RWPE1 (cell line): ENCODE results near the gene ZNRF1.

Source experiments
- CTCF ChIA-PET: fragments of 350-600 bp; sonication (Branson Sonifier 250); formaldehyde crosslinking; extraction: SDS; loops from one replicate; lab custom pipeline; 2021; lab: Yijun Ruan, JAX
- POLR2A ChIA-PET: fragments of 400-600 bp; formaldehyde crosslinking; extraction: SDS; loops from one replicate; lab custom pipeline; 2020; ENCODE audit warnings: antibody characterized with exemption; ENCODE audit not compliant: low non-redundant PET; lab: Yijun Ruan, JAX
- DNase-seq: peaks from one replicate; pipeline ENCODE4 v3.0.0; 2012; ENCODE audit warnings: low spot score
- H3K27ac ChIP-seq: fragments of 450-650 bp; 2 replicates; pipeline ENCODE4 v1.5.1; 2017
- CTCF ChIP-seq: fragments of 450-650 bp; conservative IDR thresholded peaks from 2 replicates; pipeline ENCODE4 v1.5.1; 2017; ENCODE audit warnings: low read depth, mild to moderate bottlenecking

ZNRF1 gene

GRCh38 chr16:75104836-75105235 lies 106.0 kb downstream of the ZNRF1 start:
- TF ChIP-seq CTCF, result no peak
- ChIA-PET CTCF (interaction anchor here (1.2 kb wide), 1 partner anchor 106 kb away, joined by 3 read pairs; the partner anchor contains the start of gene ZNRF1), POLR2A (no interaction called here)
- peak overlapping the region; percentile 67; the same call in 1 of the 2 replicates for H3K27ac ChIP-seq
- no peak for DNase-seq

- TF ChIP-seq CTCF, result no peak
- ChIA-PET POLR2A (interaction anchor here (0.6 kb wide), 1 partner anchor 612 kb away, joined by 6 read pairs; no protein-coding TSS in a partner anchor), CTCF (interaction anchor here (0.6 to 1.2 kb wide), 3 partner anchors 9 to 107 kb away, joined by 3 to 4 read pairs (median 3); partner anchors contain the start of gene ZNRF1)
- no peak for DNase-seq
- H3K27ac ChIP-seq, result peak overlapping the region; percentile 67
Observed at GRCh38 chr16:75105306-75106061, 106.7 kb downstream of the ZNRF1 start.

- POLR2A ChIA-PET, result no interaction called here
- TF ChIP-seq CTCF, result no peak
- peak overlapping the region; percentile 67 for H3K27ac ChIP-seq
- DNase-seq, result no peak
- CTCF ChIA-PET, result interaction anchor here (0.6 to 2.2 kb wide), 4 partner anchors 8 to 108 kb away, joined by 3 to 6 read pairs (median 4); partner anchors contain the start of gene ZNRF1
Observed at GRCh38 chr16:75106351-75107274, 107.8 kb downstream of the ZNRF1 start.

GRCh38 chr16:75107505-75107904 lies 108.7 kb downstream of the ZNRF1 start:
- CTCF ChIA-PET, result interaction anchor here (0.7 to 6.7 kb wide), 3 partner anchors 9 to 109 kb away, joined by 3 to 71 read pairs (median 6); partner anchors contain the start of gene ZNRF1
- no peak for DNase-seq
- TF ChIP-seq CTCF, result no peak
- POLR2A ChIA-PET, result no interaction called here
- H3K27ac ChIP-seq, result peak overlapping the region; percentile 67

- no peak for TF ChIP-seq CTCF
- DNase-seq, result peak; percentile 91
- POLR2A ChIA-PET, result interaction anchor here (0.6 kb wide), 1 partner anchor 11 kb away, joined by 3 read pairs; no protein-coding TSS in a partner anchor
- CTCF ChIA-PET, result interaction anchor here (0.5 to 6.7 kb wide), 8 partner anchors 11 to 357 kb away, joined by 3 to 71 read pairs (median 5); partner anchors contain the start of gene ZNRF1
- peak overlapping the region; percentile 97 for H3K27ac ChIP-seq
Observed at GRCh38 chr16:75108792-75109731, 110.2 kb downstream of the ZNRF1 start.
